GM19463 (cell line): ENCODE measurements around the gene APOBR.
"Not testable (repeated sequence)": the region's sequence is repeated elsewhere in the genome, so short reads cannot be mapped to it uniquely, and the experiment has no call there.

Experiments
- ATAC-seq: cut with Tn5 transposase; IDR thresholded peaks from one replicate; pipeline ENCODE4 v1.9.1; 2021; ENCODE audit warnings: mild to moderate bottlenecking, moderate library complexity; ENCODE audit not compliant: unreplicated experiment

Gene APOBR

GRCh38 chr16:28497861-28498599, 3.6 kb downstream of the APOBR start:
- ATAC-seq = no peak

GRCh38 chr16:28498666-28499381, 4.4 kb downstream of the APOBR start:
- no peak for ATAC-seq

GRCh38 chr16:28499854-28500253, 5.4 kb downstream of the APOBR start:
- no peak for ATAC-seq

GRCh38 chr16:28500476-28501180, 6.2 kb downstream of the APOBR start:
- not testable (repeated sequence) for ATAC-seq

- ATAC-seq = no peak
Measured at GRCh38 chr16:28501258-28502232, 7.1 kb downstream of the APOBR start.

- ATAC-seq = no peak
Measured at GRCh38 chr16:28502290-28502689, 7.8 kb downstream of the APOBR start.

GRCh38 chr16:28503470-28504259, 9.2 kb downstream of the APOBR start:
- no peak for ATAC-seq

GRCh38 chr16:28504707-28505404, 10.4 kb downstream of the APOBR start:
- ATAC-seq = no peak

- no peak for ATAC-seq
Measured at GRCh38 chr16:28505489-28506137, 11.2 kb downstream of the APOBR start.

GRCh38 chr16:28511031-28511430, 16.6 kb downstream of the APOBR start:
- no peak for ATAC-seq

- no peak for ATAC-seq
Measured at GRCh38 chr16:28511801-28512789, 17.7 kb downstream of the APOBR start.

- ATAC-seq = no peak
Measured at GRCh38 chr16:28513484-28514181, 19.2 kb downstream of the APOBR start.

- no peak for ATAC-seq
Measured at GRCh38 chr16:28514246-28514645, 19.8 kb downstream of the APOBR start.

- no peak for ATAC-seq
Measured at GRCh38 chr16:28520672-28521071, 26.2 kb downstream of the APOBR start.

- ATAC-seq = no peak
Measured at GRCh38 chr16:28521436-28521835, 27.0 kb downstream of the APOBR start.

- ATAC-seq = no peak
Measured at GRCh38 chr16:28522792-28523191, 28.3 kb downstream of the APOBR start.

GRCh38 chr16:28524681-28525171, 30.3 kb downstream of the APOBR start:
- no peak for ATAC-seq
